BE2C (cell line): ENCODE measurements around the gene DGLUCY.

Source experiments
- DNase-seq: peaks from one replicate; pipeline ENCODE4 v3.0.0-alpha.2; 2020
- H3K27me3 ChIP-seq: fragments of 250-450 bp; sonication (Bioruptor Pico); 2 replicates; pipeline ENCODE4 v1.5.1; 2020; ENCODE audit warnings: mild to moderate bottlenecking
- H3K36me3 ChIP-seq: fragments of 250-450 bp; sonication (Bioruptor Pico); 2 replicates; pipeline ENCODE4 v1.5.1; 2020; ENCODE audit warnings: mild to moderate bottlenecking
- H3K4me1 ChIP-seq: fragments of 250-450 bp; sonication (Bioruptor Pico); 2 replicates; pipeline ENCODE4 v1.5.1; 2020
- H3K4me3 ChIP-seq: 2 replicates; pipeline ENCODE4 v1.5.1; 2011; ENCODE audit warnings: low read depth, low read length
- H3K9me3 ChIP-seq: fragments of 250-450 bp; sonication (Bioruptor Pico); 2 replicates; pipeline ENCODE4 v1.5.1; 2020
- TF ChIP-seq, protein P1 (sequence below): IDR thresholded peaks from 2 replicates; pipeline ENCODE4 v1.5.1; 2012; ENCODE audit warnings: mild to moderate bottlenecking, low read depth, low read length

The DGLUCY gene

GRCh38 chr14:91229743-91230200 is 115.9 kb downstream of the DGLUCY start:
- no peak overlapping the region for H3K4me3 ChIP-seq
- H3K4me1 ChIP-seq, result no peaks in the 10 kb centered on the region
- TF ChIP-seq, protein P1, sequence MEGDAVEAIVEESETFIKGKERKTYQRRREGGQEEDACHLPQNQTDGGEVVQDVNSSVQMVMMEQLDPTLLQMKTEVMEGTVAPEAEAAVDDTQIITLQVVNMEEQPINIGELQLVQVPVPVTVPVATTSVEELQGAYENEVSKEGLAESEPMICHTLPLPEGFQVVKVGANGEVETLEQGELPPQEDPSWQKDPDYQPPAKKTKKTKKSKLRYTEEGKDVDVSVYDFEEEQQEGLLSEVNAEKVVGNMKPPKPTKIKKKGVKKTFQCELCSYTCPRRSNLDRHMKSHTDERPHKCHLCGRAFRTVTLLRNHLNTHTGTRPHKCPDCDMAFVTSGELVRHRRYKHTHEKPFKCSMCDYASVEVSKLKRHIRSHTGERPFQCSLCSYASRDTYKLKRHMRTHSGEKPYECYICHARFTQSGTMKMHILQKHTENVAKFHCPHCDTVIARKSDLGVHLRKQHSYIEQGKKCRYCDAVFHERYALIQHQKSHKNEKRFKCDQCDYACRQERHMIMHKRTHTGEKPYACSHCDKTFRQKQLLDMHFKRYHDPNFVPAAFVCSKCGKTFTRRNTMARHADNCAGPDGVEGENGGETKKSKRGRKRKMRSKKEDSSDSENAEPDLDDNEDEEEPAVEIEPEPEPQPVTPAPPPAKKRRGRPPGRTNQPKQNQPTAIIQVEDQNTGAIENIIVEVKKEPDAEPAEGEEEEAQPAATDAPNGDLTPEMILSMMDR, result no peak
- H3K36me3 ChIP-seq, result no peaks in the 10 kb centered on the region
- no peak for DNase-seq
- no peaks in the 10 kb centered on the region for H3K27me3 ChIP-seq
- H3K9me3 ChIP-seq, result no peaks in the 10 kb centered on the region

GRCh38 chr14:91230397-91231035 is 116.6 kb downstream of the DGLUCY start:
- Histone ChIP-seq H3K9me3 (no peaks in the 10 kb centered on the region), H3K4me3 (no peak overlapping the region), H3K36me3 (no peaks in the 10 kb centered on the region), H3K27me3 (no peaks in the 10 kb centered on the region), H3K4me1 (no peaks in the 10 kb centered on the region)
- no peak for DNase-seq
- TF ChIP-seq, protein P1, result no peak

- no peaks in the 10 kb centered on the region for H3K27me3 ChIP-seq
- H3K36me3 ChIP-seq, result no peaks in the 10 kb centered on the region
- H3K9me3 ChIP-seq, result no peaks in the 10 kb centered on the region
- TF ChIP-seq, protein P1, result no peak
- no peaks in the 10 kb centered on the region for H3K4me1 ChIP-seq
- DNase-seq, result no peak
- H3K4me3 ChIP-seq, result no peak overlapping the region
Observed at GRCh38 chr14:91231446-91231845, 117.6 kb downstream of the DGLUCY start.

DNA sequence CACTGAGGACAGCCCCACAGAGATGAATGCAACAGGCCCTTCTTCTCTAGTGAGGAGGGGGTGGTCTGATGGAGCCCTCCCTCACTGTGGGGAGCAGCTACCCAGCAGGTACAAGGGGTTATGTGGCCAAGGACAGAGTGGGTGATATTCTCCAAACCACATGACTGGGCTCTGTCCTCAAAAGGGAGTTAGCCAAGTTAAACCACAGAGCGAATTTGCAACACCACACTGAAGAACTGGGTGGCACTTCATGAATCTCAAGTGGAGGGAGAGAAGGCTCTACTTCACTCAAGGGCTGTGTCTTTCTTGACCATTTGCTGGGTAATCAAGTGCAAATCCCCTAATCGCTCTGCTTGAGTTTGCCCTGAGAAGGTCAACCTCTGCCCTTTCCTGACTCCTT is 118.2 kb downstream of the DGLUCY start:
- Histone ChIP-seq H3K9me3 (no peaks in the 10 kb centered on the region), H3K4me3 (no peak overlapping the region), H3K4me1 (no peaks in the 10 kb centered on the region), H3K27me3 (no peaks in the 10 kb centered on the region), H3K36me3 (no peaks in the 10 kb centered on the region)
- TF ChIP-seq, protein P1, result no peak
- DNase-seq, result no peak

DNA sequence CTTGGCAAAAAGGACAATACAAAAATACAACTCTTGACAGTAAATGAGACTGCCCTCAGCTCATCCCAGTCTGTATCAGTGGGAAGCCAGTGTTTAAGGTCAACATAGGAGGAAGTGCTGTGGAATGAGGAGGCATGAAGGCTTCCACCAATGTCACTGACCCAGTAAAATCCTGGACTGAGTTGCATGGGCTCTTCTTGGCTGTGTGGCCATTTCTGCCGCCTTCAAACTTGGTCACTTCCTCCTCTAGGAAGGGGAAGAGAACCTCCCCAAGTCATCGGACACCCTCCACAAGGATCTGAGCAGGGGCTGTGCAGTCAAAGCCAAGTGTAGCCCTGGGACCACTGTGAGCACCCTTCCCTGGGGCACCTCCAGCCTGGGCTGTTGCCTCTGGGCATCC is 118.7 kb downstream of the DGLUCY start:
- Histone ChIP-seq H3K9me3 (no peaks in the 10 kb centered on the region), H3K4me1 (no peaks in the 10 kb centered on the region), H3K36me3 (no peaks in the 10 kb centered on the region), H3K27me3 (no peaks in the 10 kb centered on the region), H3K4me3 (no peak overlapping the region)
- no peak for DNase-seq
- TF ChIP-seq, protein P1, result no peak

DNA sequence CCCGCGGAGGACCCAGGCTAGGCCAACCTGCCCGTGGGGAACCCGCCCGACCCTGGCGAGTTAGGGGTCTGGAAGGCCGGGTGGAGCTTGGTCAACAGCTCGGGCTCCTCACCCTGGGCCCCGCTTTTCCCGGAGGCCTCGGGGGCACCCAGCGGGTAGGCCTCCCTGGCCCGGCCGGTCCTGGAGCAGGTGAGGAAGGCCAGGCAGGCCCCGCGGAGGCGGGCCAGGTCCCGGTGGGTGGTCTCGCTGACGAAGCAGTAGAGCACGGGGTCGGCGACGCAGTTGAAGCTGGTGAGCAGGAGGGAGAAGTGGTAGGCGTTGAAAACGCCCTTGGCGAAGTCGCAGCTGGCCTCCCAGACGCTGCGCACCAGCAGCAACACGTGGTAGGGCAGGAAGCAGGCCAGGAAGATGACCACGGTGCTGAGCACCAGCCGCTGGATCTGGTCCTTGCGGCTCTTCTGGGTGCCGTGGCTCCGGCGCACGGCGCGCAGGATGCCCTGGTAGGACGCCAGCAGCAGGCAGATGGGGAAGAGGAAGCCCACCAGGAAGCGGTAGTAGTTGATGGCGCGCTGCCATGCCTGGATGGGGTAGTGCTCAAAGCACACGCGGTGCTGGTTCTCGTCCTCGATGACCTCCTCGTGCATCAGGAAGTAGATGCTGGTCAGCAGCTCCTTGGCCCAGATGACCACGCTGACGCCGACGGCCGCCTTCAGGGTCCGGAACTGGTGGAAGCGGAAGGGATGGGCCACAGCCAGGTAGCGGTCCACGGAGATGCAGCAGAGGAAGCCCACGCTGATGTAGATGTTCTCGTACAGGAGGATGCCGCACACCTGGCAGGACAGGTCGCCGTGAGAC is 120.3 kb downstream of the DGLUCY start:
- H3K27me3 ChIP-seq, result no peaks in the 10 kb centered on the region
- TF ChIP-seq, protein P1, result no peak
- no peaks in the 10 kb centered on the region for H3K9me3 ChIP-seq
- H3K4me1 ChIP-seq, result no peaks in the 10 kb centered on the region
- H3K36me3 ChIP-seq, result no peaks in the 10 kb centered on the region
- DNase-seq, result no peak
- H3K4me3 ChIP-seq, result no peak overlapping the region
